Jurkat, Clone E6-1 (cell line): ENCODE data around the gene WDR26.
"Not testable (repeated sequence)": the region's sequence is repeated elsewhere in the genome, so short reads cannot be mapped to it uniquely, and the experiment has no call there.

Experiments used
- DNase-seq: peaks from one replicate; pipeline ENCODE4 v3.0.0-alpha.2; 2011; ENCODE audit warnings: low read depth, low spot score
- H3K4me3 ChIP-seq: 2 replicates; pipeline ENCODE4 v1.5.1; 2011; ENCODE audit warnings: mild to moderate bottlenecking, low read length, control low read depth, moderate library complexity

WDR26 gene

DNA sequence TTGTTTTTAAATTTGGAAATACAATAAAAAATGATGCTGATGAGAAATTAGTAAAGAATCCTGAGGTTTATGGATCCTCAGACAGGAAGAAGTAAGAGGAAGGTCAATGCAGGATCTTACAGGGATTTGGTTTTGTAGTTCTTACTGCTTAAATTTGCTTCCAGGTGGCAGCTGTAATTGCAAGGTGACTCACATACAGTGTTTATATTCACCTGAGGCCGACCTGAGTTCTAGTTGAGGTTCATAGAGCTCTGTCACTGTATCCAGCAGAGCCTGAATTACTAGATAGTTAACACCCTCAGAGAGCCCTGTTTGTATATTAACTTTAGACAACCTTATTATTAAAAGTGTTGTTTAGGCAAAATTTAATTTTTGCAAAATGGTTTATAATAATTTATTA, 1.4 kb upstream of the WDR26 start:
- peak overlapping the region; percentile 74; the same call in 1 of the 2 replicates for H3K4me3 ChIP-seq
- DNase-seq = no peak

GRCh38 chr1:224435318-224435763, 744 bp upstream of the WDR26 start:
- no peak for DNase-seq

GRCh38 chr1:224433701-224434672, 610 bp downstream of the WDR26 start:
- H3K4me3 ChIP-seq = peak overlapping the region; percentile 74

More at GRCh38 chr1:224435318-224435763, 744 bp upstream of the WDR26 start:
- H3K4me3 ChIP-seq = peak overlapping the region; percentile 74

DNA sequence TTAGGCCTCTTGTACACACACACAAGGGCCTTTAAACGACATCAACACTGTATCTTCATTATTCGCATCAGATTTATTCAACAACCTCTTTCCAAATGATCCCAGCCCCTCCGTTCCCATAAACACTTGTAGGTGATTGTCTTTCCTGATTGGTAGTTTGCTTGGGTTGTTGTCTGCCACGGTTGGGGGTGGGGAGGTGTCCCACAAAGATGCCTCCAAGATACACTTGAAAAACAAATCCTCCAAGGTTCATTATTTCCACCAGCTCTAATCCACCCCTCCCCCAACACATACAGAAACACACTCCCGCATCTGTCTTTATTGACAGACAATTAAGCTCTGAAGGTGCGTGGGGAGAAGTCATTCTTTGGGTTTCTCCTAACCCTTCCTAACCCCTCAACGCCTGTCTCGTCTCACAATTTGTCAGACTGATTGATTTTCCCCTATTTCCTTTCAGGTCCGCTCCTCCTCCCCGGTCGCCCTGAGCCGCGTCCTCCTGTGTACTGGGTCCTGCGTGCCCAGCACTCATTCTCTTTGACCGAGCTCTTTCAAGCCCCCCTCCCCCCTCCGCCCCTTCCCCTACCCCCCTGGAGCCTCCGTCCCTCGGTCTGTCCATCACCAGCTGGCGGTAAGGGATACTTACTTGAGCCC, 1.4 kb downstream of the WDR26 start:
- DNase-seq = no peak
- H3K4me3 ChIP-seq = peak overlapping the region; percentile 74

More at GRCh38 chr1:224433701-224434672, 610 bp downstream of the WDR26 start:
- DNase-seq = no peak

DNA sequence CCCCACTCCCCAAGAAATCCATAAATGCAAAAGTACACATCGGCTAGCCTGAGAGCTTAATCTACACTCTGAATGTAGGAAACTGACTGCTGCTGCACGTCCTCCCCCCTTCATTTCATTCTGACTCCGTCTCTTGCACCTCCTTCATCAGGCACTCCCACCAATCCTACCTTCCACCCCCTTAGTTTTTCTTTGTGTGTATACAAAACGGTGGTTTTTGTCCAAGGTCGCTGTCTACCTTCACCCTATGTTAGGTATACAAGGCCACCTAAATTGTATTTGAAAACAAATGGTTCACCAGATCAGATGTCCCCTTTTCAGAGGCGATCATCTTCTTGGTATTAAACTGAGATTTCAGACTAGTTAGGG, 1.9 kb downstream of the WDR26 start:
- H3K4me3 ChIP-seq = peak overlapping the region; percentile 74
- no peak for DNase-seq

DNA sequence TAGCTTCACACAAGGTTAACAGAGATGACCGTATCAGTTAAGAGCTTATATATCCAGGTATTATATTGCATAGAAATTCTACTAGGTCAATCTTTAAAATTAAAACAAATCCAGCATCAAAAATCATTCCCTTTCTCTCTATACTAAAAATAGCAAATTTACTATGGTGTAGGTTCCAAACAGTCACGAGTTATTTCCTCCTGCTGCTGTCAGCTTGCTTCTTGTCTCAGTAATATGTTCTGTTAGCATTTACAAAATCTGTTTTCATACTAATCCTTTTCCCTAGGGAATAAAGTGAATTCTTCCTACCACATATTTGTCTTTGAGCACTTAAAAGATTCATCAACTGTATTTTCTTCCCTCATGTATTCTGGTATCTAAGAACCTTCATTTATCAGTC, 2.5 kb downstream of the WDR26 start:
- no peak overlapping the region for H3K4me3 ChIP-seq
- DNase-seq = no peak

- no peak overlapping the region for H3K4me3 ChIP-seq
These were observed 2.9 kb downstream of the WDR26 start for GRCh38 chr1:224431726-224432125.

GRCh38 chr1:224430511-224431113, 4.0 kb downstream of the WDR26 start:
- H3K4me3 ChIP-seq = no peak overlapping the region
- peak; percentile 75 for DNase-seq

More at GRCh38 chr1:224431726-224432125, 2.9 kb downstream of the WDR26 start:
- DNase-seq = no peak

GRCh38 chr1:224429616-224430326, 4.8 kb downstream of the WDR26 start:
- no peak overlapping the region for H3K4me3 ChIP-seq
- DNase-seq = no peak

- not testable (repeated sequence) for DNase-seq, H3K4me3 ChIP-seq
These were observed 5.9 kb downstream of the WDR26 start for GRCh38 chr1:224428713-224429112.

- DNase-seq = no peak
These were observed 7.3 kb downstream of the WDR26 start for GRCh38 chr1:224427346-224427745.

GRCh38 chr1:224426869-224427268, 7.7 kb downstream of the WDR26 start:
- not testable (repeated sequence) for H3K4me3 ChIP-seq, DNase-seq

More at GRCh38 chr1:224427346-224427745, 7.3 kb downstream of the WDR26 start:
- no peak overlapping the region for H3K4me3 ChIP-seq

DNA sequence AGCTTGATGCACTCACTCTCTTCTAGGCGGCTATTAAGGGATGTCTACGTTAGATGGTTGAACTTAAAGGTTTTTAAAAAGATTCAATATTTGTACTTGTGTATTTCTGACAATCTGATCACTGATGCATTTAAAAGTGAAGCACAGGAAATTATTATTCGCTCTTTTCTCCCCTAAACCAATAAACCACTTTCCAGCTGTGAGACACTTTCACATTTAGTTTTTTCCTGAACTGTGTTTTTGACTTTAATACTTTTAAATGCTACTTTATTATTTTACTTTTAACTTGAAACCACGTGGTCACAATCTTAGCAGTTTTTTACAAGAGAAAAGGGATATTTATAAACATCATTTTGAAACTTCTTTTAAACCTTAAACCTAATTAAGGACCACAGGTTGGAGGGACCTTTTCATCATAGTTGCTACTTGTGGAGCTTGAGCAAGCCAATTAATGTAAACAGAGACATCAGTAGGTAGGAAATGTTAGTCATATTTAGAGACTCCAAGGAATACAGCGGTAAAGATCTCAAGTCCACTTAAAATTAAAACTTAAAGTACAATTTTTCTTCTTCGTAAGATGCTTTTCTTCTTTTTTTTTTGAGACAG, 9.2 kb downstream of the WDR26 start:
- DNase-seq = no peak
- H3K4me3 ChIP-seq = no peak overlapping the region

DNA sequence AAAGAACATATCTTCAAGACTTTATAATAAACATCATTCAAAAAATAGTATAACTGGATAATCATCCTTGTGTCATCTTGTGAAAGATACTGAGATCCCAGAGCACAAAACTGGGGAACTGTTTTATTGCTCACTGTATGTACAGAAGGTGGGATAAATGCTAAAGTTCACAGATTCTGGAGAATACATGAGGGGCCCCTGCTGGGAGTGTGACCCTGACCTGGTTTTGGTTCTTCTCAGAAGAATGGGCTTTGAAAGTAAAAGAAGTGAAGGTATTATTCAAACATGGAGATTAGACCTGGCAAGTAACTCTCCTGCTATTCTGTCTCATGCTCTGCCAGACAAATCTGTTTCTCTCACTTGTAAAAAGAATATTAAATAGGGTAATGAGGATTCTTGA, 14.5 kb downstream of the WDR26 start:
- no peak for DNase-seq
- no peak overlapping the region for H3K4me3 ChIP-seq

GRCh38 chr1:224411766-224412165, 22.8 kb downstream of the WDR26 start:
- H3K4me3 ChIP-seq = no peak overlapping the region
- DNase-seq = no peak

- H3K4me3 ChIP-seq = no peak overlapping the region
- no peak for DNase-seq
These were observed 26.4 kb downstream of the WDR26 start for GRCh38 chr1:224408294-224408590.

GRCh38 chr1:224407571-224408293, 26.9 kb downstream of the WDR26 start:
- no peak for DNase-seq
- H3K4me3 ChIP-seq = no peak overlapping the region

DNA sequence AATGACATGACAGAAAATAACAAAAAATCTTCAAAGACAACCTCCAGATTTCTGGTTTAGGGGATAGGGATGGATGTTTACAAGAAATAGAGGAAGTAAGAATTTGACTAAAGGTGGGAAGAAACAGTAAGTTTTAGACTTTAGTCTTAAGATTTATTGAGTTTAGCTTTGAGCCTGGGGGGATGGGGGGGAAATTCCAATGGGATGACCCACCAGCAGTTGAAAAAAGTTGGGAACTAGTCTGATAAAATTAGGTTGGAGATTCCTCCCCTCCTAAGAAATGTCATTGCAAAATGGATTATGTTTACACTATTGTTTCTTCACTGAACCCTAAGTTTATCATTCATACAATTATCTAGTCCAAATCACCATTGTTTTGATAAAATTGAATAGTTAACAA, 28.4 kb downstream of the WDR26 start:
- H3K4me3 ChIP-seq = no peak overlapping the region
- DNase-seq = no peak
